HG03103 (cell line): Measurements from ENCODE around the gene TIFAB.
A peak's percentile ranks its signal among the peaks of the same experiment; 100 is the strongest.

ENCODE experiments used
- ATAC-seq: cut with Tn5 transposase; IDR thresholded peaks from one replicate; pipeline ENCODE4 v1.9.1; 2021; ENCODE audit warnings: low read depth; ENCODE audit not compliant: unreplicated experiment

Gene TIFAB

DNA sequence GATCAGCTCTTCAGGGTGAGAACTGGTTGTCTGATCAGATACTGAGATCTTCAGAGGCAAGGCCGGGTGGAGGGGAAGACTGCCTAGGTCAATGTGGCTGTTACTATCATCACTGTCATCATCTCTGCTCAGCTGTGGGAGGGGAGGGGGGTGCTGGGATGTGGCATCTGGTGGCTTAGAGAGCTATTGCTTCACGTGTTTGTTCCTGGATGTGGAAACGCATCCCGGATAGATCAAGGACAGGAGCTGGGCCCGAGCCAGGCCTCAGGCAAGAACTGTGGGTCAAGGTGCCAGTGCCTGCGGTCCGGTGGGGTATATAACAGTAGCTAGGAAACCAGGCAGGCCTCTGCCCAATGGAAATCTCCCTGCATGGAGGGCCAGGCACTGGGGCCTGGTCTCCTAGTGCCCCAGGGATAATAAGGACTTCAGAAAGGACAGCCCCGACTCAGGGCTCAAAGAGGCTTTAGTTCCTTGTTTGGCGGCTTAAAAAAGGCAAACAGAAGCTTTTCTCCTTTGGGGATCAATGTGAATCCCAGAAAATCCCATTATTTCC is 30.3 kb upstream of the TIFAB start:
- ATAC-seq = no peak

DNA sequence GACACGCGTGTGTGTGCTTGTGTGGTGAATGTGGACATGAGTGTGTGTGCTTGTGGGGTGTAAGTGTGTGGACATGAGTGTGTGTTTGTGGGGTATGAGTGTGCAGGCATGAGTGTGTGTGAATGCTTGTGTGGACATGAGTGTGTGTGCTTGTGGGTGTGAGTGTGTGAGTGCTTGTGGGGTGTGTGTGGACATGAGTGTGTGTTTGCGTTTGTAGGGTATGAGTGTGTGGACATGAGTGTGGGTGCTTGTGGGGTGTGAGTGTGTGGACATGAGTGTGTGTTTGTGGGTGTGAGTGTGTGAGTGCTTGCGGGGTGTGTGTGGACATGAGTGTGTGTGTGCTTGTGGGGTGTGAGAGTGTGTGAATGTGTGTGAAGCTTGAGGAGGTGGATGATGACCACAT is 29.8 kb upstream of the TIFAB start:
- no peak for ATAC-seq

DNA sequence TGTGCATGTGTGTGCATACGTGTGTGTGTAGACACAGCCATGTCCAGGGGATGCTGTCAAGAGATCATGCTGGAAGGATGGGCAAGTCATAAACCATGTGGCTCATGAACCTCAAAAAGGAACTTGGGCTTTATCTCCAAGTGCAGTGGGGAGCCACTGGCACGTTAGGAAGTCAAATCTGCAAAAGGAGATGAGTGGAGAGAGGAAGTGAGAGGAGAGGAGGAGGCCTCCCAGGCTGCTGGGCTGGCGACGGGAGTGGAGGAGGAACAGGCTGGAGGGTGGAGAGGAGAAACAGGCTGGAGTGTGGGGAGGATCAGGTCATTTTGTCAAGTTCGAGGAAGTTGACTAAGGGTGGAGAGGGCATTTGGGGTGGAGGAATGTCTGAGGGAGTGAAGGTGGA is 29.2 kb upstream of the TIFAB start:
- ATAC-seq = no peak

DNA sequence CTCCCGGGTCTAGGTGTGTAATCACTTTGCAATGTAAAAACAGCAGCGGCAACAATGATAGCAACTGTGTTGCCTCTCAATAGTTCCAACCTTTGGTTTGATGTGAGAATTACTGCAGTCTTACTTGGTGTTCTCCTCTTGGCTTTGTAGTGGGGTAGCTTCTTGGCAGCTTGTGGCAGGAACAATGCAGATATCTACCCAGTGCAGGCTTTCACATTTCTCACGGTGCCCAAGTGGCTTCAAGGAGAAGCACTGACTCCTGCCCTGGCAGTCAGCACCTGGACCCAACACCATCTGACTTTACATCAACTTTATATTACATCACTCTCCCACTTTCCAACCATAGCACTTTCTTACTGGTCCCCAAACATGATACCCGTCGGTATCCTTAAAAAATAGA is 28.4 kb upstream of the TIFAB start:
- no peak for ATAC-seq

DNA sequence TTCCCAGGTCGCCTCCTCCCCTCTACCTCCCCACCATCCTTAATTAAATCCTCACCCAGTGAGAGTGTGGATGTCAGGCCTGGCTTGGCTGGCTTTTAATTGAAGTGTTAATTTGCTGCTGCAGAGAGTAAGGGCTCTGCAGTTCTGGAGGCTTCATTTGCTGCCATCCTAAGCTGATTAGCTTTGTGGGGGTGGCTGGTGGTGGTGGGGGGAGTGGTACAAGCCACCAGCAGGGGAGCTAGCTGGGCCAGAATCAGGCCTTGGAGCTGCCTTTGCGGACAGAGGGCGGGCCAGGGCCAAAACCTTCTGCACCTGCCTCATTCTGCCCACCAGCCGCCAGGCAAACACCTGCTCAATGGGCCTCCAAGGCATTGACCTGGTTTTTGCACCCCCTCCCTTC is 26.8 kb upstream of the TIFAB start:
- no peak for ATAC-seq

DNA sequence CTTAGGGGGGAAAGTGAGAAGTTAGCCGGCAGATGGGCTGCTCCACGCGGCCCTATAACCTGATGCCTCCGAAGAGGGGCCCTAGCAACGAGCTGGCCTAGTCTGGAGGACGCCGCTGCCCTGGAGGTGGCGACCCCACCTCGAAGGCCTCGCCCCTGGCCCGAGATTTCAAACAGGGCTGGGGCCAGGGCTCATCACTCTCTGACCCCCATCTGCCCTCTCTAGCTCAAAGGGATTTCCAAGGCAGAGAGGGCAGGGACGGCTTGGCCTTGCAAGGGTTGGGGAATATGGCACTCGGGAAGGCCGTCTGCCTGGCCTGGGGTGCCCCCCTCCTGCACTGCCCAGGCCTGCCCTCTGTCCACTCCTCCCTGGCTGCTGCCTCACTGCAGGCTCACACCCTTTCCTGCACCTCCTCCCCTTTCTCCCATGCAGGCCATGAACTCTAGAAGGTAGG is 25.5 kb upstream of the TIFAB start:
- no peak for ATAC-seq

DNA sequence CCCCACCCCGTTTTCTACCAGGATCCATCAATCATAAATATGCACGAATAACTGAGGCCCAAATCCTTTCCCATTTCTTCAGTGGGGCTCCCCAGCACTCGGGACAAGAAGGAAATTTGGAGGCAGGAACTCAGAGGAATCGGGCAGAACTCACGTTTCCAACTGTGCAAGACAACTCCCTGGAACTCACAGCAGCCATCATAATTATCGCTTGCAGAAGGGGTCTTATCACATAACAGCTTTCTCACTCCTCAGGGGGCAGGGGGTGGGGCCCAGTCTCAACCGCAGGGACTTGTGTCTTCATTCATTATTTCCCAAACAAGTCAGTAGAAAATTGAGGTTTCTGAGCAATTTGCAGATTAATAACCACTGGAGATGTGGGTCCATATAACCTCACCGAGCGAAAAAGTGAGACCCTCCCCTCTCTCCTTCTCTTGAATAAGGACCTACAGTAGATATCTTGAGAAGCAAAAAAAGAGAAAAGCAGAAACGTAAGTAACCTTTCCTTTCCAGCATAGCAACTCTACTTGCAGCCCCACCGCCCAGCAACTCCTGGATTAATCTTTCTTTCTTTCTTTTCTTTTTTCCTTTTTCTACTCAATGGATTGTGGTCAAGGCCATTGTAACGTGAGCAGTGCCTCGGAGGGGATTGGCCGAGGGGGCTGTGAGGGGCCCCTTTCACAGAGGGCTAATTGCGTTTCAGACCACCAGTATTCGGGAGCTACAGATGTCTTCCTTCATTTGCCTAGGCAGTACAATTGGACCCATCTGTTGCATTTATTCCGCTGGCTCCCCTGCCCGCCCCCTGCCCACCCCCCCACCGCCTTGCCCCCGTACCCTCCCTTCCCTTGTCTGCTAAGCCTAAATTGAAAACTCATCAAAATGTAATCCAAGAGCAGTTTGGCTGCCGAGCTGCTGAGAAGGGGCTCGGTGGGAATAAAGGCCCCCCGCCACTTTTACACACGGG is 24.7 kb upstream of the TIFAB start:
- ATAC-seq = no peak

DNA sequence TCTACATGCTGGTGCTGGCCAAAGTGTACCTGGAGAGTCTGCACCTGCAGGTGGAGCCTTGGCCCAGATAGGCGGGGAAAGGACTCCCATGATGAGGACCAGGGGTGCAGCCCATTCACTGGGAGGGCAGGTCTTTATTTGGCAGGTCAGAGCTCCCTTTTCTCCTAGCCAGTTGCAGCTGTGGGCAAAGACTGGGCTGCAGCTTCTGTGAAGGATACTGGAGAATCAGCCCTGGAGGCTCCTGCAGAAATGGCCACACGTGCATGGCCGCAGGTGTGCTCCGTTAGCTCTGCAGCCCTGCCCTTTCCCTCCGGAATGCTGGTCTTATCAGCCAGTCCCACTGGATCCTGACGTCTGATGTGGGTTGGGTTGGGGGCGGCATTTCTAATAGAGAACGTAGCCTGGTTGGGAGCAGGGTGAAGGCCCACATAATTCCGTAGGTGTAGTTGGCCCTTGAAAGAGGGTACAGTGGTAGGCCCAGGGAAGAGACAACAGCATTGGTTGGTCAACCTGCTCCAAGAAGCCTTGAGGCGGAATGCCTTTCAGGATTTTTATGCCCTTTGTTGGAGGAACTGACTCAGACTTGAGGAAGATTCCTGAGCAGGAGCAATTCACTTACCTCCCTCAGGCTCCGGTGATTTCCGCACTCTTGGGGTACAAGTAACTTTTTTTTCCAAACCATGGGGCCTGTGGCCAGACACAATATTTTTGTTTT is 22.0 kb upstream of the TIFAB start:
- ATAC-seq = no peak

DNA sequence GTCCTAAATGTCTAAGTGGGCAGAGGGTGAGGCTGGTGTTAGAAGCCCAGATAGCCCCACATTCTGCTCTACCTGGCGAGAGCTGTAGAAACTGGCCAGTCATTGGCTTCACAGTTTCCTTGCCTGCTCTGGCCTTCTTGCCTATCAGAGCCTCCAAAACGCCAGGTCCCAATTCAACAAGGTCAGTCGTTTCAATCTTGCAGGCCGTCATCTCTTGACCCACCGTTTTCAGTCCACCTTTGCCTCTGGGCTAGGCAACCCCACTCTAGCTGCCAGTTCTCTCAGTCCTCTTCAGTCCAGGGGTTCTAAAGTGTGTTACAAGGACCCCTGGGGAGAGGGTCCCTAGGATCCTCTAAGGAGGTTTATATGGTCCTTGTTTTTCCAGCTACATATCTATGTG is 20.0 kb upstream of the TIFAB start:
- no peak for ATAC-seq

DNA sequence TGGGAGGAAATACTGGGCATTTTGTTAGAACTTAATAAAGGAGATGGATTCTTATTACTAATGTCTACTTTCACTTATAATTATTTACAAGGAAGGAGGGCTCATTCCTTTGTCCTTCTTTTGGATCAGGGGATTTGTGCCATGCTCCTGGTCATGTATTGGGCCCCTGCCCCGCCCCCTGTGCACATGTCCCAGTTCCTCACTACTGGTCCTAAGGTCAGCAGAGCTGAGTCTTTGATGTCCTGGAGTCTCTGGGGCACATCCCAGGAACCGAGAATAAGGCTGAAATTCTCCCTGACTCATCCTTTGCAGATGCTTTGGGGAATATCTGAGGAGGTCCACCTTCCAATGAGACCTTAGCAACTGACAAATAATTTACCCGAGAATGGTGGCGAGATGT is 19.6 kb upstream of the TIFAB start:
- ATAC-seq = no peak

DNA sequence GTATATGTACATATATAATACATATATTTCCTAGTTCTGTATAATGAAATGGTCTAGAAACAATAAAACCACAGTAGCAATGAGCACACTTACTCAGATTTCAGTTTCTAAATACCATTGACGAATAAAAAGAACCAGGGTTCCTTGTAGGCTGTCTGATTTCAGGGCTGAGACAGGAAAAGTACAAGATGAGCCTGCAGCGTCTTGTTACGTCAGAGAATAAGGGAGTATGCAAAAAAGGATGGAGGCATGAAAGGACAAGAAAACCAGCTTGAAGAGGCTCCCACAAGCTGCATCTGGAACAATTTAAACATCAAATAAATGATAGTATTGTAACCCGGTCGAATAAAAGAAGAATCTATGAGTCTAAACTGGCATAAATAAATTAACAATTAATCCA is 17.8 kb upstream of the TIFAB start:
- ATAC-seq = no peak

DNA sequence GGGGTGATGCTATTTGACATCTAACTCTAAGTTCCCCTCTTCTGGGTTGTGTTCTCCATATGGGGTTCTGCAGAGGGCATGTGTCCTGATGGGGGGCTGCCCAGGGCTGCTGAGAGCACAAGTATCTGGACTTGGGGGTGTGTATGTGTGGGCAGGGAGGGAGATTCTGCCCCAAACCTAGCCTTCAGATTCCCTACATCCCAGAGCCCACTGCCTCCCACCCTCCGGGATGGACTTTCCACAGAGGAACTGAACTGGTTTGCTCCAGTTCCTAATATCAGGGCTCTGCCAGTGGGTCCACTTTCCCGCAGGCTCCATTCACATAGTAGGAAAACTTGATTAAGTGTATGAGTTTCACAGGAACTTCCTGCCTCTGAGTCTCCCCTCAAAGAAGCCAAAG is 16.4 kb upstream of the TIFAB start:
- ATAC-seq = no peak

DNA sequence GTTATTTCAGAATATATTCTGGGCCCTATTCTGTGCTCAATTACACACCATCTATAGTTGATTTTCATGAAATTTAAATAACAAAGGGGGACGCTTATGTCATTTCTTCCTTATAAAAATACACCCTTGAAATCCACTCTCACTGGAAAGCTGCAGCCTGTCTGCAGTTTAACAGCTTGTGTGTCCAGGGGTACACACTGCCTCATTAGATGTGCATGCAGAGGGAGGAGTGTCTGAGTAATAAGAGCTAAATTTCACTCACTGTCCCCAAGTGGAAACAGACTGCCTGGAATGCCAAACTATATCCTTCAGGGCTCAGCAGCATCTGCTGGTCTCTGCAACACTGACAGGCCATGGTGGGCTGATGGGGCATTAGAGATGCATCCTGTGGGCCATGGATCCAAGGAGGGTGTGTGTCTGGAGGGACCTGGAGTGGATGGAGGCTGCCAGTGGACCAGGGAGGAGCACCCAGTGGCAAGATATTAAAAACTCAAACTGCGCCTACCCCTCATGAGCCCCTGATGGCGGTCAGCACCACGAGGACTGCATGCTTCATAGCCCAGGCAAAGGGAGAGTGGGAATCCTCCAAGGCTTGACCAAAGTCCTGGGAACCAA is 15.8 kb upstream of the TIFAB start:
- no peak for ATAC-seq

DNA sequence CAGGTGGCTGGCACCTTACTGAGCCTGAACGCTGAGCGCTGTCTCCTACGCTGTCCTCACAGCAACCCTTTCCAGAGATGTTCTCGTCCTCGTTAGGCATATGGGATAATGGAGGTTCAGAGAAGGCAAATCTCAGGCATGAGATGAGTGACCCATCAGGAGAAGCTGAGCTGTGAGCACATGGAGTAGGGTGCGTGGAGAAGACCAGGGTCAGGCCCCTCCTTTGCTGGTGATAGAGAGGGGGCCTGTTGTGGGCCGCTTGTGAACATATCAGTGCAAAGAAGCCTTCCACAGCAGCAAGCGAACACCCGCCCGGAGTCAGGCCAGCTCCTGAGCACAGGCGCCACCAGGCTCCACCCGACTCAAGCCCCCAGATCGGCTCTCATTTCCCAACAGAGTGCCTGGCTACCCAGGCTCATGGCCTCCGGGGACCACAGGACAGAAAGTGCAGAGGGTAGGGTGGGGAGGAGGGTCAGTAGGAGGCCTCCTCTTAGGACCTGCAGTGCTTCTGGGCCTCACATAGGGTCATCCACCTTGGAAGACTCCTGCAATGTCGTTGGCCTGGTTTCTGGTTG is 15.0 kb upstream of the TIFAB start:
- ATAC-seq = no peak

DNA sequence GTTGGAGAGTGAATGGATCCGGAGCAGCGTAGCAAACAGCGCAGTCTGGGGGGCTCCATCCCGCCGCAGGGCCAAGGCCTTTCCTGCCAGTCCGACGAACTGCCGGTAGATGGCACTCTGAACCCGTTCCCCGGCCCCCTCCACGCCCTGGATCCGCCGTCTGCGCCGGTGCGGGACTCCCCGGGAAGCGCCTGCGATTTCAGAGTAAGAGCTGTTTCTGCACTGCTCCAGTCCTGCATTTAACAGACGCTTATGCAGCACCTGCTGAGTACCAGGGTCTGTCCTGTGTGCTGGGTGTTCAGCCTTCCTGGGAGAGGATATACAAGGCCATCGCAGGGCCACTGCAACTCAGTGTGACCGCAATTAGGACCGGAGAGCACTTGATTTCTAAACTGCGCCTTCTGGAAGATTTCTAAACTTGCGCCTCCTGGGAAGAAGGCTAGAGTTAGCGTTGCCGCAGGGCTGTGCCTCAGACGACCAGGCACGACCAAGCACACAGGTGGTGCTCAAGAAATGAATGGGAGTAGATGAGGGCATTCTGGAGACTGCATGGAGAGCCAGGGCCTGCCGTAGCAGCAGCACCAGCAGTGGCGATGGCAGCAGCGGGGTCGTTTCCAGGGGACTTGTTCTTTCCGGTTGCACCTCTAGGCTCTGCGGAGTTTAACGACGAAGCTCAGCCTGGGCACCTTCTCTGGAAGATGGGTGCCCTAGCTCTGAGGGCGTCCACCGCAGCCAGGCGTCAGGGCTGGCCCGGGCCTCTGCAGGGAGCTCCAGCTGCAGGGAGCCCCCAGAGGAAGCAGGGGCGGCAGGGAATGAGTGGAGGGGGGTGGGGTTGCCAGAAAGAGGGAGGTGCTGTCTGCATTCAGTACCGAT is 14.3 kb upstream of the TIFAB start:
- ATAC-seq = no peak

DNA sequence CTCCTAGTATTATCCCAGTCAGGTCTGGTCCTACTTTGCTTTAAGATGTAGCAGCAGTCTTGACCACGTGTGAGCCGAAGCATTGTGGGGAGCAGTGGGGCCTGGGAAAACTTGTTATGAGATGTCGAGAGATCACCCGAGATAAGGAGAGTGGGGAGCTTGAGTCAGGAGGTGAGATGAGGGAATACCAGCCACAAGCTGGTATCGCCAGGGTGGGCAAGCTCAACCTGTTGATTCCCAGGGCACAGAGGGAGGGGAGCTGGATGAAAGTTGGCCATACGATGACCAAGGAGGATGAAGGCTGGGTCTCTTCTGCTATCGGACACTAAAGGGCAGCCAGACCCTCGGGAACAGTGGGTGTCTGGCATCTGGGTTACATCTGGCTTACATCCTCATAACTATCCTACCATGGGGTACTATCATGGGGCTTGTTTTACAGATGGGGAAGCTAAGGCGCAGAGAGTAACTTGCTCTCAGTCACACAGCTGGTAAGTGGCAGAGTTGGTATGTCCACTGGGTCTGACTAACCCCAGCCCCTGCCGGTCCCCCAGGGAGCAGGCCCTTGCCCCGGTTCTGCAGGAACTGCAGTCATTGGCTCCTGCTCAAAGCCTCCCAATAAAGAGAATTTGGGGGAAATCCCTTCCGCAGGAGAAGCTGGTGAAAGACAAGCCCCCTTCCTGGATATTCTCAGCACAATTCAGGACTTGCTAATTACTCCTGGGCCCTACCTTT is 13.4 kb upstream of the TIFAB start:
- ATAC-seq = no peak

DNA sequence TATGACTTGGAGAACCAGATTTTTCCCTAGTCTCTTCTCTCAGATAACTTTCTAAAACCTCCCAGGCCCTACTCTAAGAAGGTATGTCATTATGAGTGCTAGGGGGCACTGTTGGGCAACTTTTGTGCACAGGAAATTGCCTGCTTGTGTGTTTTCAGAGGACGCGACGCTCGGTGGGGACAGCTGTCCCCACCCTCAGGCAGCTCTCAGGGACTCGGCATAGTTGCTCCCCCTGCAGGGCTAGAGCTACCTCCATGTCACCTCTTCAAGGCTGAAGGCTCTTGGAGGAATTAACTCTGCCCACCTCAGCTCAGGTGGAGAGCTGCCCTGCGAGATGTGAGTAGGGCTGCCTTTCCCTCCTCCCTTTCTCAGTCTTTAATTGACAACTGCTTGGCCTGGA is 10.2 kb upstream of the TIFAB start:
- peak; percentile 62 for ATAC-seq

DNA sequence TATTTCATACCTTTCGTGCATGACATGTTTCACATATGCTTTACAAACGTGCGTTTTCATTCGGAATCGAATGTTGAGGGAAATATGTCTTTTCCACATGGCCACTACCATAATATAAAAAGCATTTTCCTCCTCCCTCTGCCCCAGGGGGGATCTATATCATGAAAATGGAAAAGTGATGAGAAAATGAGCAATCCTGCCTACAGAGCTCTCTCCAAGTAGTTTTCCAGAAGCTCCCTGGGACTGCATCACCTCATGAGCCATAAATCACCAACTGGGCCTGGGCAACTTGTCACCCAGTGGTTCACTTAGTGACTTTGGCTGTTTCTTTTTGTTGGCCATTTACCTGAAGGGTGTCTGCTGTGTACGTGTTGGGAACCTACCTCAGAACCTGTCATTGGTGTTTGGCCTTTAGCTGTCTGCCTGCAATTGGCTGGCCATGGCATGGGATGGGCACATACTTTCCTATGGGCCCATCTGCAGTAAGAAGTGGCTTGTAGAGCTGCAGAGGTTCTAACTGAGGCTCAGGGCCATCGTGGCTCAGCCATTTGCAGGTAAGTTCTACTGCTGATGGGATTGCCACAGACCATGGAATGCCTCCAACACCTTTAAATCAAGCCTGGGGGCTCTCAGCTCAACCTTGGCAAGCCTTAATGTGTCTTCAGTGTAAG is 9.5 kb upstream of the TIFAB start:
- ATAC-seq = no peak
